KBM-7 (cell line): Measurements from ENCODE around the gene DGKH.
A peak's percentile ranks its signal among the peaks of the same experiment; 100 is the strongest.

Experiments
- DNase-seq: peaks from one replicate; pipeline ENCODE4 v3.0.0-alpha.2; 2015
- in situ Hi-C: fragments of 300-500 bp; cut with MboI; formaldehyde crosslinking; loops from 2 replicates; pipeline ENCODE4 v1.14.3; 2020; ENCODE audit warnings: low sequenced_read_pairs, low pct_unique_long_range_greater_than_20kb, mixed read lengths

DGKH gene

DNA sequence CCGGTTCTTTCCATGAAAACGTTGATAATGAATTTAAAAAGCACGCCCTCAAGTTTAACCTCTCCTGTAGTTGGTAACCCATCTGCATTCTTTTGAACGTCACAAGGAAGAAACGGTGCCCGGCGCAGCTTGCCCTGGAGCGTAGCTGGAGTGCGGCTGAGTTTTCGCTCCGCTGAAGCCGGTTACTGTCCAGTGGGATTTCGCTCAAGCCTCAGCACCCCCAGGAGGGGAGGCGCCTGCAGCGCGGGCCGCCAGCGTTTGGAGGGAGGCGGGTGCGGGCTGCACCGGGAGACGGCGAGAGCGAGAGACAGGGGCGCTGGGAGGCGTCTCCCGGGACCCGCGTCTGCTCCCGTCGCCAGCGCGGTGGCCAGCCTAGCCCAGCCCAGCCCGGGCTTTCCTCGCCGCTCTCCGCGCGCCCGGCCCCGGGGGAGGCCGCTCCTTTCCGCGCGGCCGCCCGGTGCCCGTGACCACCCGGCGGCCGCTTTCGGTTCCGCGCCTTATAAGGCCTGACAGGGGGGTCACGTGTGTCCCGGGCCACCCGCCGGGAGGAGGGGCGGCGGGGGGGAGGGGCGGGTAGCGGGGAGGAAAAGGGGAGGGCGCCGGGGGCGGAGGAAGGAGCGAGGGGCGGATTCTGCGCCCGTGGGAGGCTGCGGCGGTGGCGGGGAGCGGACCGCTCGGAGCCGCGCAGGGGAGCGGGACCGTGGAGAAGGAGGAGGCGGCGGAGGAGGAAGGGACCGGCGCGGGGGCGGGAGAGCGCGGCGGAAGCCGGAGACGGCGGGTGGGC lies 8.3 kb upstream of the DGKH start:
- peak; percentile 73 for DNase-seq
- in situ Hi-C loops, result no loop called here

DNA sequence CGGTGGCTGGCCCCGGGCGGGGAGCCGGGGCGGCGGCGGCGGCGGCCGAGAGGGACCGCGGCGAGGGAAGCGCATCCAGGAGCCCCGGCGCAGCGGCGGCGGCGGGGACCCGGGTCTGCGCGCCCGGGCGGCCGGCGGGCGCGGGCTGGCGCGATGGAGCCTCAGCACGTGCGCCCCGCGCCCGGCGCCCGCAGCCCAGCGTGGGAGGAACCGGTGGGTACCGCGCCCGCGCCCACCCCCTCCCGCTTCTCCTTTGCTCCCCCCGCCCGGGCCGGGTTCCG lies 7.8 kb upstream of the DGKH start:
- in situ Hi-C loops, result no loop called here
- no peak for DNase-seq

DNA sequence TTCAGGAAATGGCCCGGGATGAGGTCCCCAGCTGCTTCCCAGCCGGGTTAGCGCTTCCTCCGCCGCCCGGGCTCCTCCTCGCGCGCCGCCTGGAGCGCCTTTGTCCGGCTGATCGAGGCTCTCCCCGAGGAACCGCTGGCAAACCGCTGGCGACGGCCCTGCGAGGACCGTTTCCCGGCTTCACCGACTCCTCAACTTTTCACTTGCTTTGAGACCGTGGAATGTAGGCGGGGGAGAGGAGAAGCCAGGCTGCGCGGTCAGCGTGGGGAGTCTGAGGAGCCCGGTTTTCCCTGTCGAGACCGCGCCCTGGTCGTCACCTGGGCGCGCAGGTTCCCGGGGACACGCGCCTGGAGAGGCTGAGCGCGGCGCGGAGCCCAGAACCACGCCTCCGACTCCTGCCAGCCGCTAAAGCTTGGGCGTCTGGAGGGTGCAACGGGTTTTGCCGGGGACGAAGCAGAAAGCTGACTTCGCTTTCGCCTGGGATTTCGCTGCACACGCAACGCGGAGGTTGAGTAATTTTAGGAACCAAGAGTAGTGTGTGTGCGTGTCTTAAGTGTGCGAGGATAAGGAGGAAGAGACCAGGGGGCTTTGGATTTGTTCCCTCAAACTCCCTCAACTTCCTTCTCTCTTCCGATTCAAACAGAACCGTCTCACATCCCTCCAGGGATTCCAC lies 7.3 kb upstream of the DGKH start:
- in situ Hi-C loops, result no loop called here
- DNase-seq, result peak; percentile 63

DNA sequence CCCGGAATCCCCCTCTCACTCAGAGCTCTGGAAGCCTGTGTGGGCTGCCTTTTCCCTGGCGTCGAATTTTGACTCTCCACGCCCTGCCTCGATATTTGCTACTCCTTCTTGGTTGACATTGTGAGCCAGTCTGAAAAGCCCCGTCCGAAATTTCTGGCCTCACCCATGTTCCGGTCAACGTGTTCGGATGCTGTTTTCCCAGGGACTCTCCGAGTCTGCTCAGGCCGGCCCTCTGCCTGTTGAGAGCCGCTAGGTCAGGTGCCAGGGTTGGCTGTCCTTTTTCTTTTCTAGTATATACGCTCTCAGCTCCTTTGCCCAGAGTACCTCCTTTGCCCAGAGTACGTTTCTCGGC lies 6.8 kb upstream of the DGKH start:
- DNase-seq, result peak; percentile 30
- in situ Hi-C loops, result no loop called here

DNA sequence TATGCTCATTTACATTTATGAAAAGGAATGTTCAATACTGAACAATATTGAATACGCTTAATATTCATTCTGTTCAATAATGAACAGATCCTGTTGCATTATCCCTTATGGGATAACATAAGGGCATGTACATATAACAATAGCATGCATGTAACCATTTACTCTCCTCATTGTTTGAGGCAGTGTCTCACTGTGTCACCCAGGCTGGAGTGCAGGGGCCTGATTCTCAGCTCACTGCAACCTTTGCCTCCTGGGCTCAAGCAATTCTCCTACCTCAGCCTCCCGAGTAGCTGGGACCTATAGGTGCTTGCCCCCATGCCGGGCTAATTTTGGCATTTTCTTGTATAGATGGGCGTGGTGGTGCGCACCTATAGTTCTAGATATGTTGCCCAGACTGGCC lies 4.8 kb upstream of the DGKH start:
- in situ Hi-C loops, result no loop called here
- no peak for DNase-seq

DNA sequence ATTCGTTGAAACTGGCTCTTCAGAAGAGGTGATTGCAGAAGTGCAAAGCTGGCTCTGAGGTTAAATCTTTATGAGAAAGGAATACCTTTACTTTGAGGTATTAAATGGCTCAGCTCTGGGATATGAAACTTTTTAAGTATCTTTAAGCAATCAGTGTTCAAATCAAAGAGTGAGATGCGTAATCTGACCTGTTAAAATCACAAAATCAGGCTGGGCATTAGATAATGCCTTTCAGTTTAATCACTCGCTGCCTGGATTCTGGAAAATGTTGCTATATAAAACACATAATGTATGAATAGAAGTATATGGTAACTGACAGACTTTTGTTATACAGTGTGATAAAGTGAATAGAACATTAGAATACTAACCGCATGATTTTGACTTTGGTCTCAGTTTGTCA lies 2.0 kb upstream of the DGKH start:
- no peak for DNase-seq
- in situ Hi-C loops, result no loop called here

DNA sequence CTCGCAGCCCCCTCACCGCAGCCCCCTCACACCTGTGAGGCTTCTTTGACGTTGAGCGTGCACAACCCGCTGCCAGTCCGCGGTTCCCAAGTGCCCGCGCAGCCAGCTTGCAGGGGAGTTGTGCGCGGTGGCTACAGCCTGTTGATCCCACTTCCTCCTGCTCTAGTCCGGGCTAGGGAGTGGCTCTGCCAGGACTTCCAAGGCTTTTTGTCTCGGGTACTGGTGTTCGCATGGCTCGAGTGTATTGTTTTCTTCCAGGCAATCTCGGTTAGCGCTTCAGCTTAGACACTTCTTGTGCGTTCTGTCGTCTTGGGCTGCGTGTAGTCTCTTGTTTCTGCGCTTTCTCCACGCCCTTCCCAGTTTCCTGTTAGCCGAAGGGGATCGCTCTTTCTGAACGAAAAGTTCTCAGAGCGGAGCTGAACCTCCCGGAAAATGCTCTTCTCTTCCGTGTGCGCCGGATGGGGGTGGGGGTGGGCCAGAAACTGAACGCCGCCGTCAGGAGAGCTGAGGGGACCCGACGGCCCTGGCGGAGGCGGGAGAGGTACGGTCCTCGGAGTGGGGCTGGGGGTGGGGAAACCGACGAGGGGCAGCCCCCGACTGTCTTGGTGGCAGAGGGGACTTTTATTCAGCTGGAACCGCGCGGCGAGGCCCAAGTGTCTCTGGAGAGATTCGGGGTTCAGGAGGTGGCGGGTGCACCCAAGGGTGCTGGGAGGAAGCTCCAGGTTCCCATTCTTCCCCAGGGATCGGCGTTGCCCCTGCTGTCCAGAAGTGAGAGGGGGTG lies 697 bp upstream of the DGKH start:
- DNase-seq, result peak; percentile 53
- in situ Hi-C loops, result no loop called here

DNA sequence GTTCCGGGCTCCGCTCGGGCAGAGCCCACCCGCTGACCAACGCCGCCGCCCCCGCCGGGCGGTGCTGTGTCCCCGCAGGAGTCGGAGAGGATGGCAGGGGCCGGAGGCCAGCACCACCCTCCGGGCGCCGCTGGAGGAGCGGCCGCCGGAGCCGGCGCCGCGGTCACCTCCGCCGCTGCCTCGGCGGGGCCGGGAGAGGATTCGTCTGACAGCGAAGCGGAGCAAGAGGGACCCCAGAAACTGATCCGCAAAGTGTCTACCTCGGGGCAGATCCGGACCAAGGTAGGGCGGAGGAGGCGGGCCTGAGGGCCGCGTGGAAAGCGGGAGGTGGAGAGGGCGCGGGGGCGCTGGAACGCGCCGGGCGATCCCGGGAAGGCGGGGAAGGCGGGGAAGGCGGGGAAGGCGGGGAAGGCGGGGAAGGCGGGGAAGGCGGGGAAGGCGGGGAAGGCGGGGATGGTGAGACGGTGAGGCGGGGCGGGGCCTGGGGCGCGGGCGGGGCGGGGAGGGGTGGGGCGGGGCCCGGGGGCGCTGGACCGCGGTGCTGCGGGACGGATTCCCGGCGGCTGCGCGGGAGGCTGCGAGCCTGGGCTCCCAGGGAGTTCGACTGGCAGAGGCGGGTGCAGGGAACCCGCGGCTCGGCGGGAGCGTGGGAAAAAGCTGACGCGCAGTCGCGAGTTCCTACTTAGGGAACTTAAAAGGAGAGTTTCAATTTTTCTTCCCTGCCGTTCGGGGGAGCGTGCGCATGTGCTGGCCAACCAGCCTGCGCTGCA lies 421 bp downstream of the DGKH start:
- peak; percentile 73 for DNase-seq
- in situ Hi-C loops, result no loop called here

DNA sequence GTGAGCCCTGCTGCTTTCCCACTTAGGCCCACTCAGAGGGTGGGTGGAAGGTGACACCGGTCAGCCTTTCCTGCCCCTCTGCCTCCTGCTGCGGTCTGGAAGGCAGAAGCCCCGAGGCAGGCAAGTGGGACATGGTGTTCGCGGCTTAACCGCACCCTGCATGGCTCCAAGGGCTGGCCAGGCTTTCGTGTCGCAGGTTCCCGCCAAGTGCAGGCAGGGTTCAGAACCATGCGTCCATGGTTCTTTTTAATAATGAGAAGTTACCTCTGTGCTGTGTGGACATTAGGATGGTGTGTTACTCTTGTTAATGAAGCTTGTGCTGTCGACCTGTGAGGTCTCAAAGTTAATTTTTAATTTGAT lies 986 bp downstream of the DGKH start:
- no peak for DNase-seq
- in situ Hi-C loops, result no loop called here

DNA sequence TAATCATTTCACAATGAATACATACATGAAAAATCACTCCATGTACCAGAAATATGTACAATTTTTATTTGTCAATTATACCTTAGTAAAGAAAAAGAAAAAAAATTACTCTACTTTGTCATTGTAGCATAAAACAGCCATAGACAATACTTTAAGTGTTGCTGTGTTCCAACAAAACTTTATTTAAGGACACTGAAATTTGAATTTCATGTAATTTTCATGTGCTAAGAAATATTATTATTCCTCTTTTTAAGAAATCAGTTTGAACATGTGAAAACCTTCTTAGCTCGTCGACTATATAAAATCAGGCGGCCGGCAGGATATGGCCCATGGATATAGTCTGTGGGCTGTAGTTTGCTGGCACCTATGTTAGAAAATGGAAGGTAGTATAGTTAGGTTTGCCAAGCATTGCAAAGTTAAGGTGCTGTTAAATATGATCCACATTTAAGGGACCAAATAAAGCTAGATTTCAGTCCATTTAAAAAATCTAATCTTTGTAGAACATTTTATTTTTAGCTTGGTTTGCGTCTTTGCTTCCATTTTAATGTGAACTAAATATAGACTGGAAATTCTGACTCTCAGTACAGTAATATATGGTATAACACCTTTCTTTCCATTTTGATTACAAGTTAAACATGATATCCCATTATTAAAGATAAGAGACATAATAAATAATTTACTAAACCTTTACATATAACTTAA lies 6.5 kb downstream of the DGKH start:
- in situ Hi-C loops, result no loop called here
- no peak for DNase-seq

DNA sequence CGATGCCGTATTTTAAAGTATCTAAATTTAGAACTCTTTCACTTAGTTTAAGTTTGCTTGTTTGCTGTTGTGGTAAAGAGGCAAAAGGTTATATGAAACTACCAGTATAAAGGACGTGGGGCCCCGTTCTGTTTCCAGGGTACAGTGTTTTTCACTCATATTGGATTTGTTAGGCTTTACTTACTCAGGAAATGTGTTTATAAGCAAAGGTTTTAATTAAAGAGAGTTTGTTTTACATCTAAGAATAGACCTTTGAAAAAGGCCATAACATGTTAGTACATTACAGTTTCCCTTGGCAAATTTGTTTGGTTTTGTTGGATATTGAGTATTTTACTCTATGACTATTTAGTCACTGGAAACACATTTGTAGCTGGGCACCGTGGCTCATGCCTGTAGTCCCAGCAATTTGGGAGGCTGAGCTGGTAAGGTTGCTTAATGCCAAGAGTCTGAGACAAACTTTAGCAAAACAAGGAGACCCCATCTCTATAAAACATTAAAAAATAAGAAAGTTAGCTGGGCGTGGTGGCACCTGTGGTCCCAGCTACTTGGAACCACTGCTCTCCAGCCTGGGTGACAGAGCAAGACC lies 7.1 kb downstream of the DGKH start:
- DNase-seq, result no peak
- in situ Hi-C loops, result no loop called here

DNA sequence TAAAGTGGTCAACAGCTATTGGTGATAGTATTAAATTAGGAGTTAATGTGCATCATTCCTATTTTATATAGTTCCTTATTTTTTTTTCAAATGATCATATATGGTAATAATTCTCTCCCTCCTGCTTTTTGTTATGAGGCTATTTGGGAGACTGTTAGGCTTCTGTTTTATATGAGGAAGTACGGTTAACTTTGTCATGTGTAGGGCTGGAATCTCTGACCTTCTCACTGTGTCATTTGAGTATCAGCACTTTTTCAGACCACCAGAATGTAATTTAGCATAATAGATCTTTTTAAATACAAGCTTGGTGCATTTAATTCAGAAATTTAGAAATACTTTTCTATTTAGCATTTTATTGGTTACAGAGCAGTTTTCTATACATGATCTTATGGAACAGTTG lies 7.7 kb downstream of the DGKH start:
- DNase-seq, result peak; percentile 41
- in situ Hi-C loops, result no loop called here

DNA sequence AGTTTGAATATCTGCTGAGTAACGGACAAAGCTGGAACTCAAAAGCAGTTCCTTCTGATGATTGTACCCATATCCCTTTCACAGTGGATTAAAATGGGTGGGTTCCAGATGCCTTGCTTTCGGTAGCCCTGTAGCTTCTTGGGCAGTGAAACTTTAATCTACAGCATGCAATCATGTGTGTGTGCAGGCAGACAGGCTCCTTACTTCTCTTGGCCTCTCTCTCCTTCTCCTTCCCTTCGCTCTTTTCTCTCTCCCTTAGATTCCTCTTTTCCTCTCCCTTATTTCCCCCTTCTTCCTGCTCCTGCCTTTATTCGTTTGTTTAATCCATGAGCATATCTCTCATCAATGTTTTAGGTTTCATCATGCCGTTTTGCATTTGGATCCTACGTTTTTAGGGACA lies 8.1 kb downstream of the DGKH start:
- no peak for DNase-seq
- in situ Hi-C loops, result no loop called here

DNA sequence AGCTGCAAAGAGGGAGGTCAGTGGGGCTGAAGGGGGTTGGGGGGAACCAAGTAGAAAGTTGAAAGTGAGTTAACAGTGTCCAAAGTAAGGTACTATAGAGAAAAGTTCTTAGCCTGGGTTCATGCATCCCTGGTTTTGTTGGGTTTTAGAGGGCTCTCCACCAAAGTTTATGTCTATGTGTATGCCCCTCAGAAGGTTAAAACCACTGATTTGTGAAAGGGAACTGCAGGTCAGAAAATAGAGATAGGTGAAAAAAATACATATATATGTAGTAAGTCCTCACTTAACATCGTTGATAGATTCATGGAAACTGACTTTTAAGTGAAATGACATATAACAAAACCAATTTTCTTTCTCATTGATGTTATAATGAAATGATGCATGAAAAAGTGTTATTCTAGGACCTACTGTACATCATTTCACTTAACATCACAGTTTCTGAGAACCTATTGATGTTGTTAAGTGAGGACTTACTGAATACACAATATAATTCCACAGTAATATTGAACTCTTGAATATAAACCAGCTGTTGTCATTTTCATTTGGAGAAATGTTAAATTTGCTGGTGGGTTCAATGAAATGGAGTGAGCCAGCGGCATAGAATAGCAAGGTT lies 9.6 kb downstream of the DGKH start:
- no peak for DNase-seq
- in situ Hi-C loops, result no loop called here

DNA sequence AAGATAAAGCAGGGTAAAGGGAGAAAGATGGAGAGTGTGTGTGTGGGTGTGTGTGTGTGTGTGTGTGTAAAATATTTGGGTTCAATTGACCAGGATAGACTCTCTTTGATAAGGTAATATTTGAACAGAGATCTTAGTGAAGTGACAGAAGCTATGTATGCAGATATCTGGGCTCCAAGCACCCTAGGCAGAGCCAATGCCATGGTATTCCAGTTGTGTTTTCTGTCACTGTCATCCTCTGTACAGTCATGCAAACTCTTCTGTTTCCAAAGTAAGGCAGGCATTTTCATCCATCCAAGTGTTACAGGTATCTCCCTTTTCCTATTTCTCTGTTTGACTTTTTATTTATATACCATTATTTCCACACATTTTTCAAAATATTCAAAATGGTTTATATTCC lies 13.5 kb downstream of the DGKH start:
- in situ Hi-C loops, result no loop called here
- DNase-seq, result no peak

DNA sequence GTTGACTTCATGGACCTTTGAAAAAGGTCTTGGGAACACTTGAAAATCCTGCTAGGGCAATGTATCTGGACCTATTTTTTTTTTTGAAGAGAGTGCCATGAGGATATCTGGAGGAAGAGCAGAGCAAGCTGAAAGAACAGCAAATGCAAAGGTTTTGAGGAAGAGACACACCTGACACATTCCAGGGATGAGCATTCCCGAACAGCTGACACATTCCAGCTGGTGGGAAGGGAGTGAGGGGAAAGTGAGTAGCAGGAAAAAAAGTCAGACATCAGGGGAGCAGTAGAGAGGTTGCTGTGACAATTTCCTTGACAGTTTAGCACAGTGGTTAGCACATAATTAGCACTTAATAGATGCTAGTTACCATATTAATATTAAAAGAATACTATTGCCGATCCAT lies 14.7 kb downstream of the DGKH start:
- DNase-seq, result no peak
- in situ Hi-C loops, result no loop called here

DNA sequence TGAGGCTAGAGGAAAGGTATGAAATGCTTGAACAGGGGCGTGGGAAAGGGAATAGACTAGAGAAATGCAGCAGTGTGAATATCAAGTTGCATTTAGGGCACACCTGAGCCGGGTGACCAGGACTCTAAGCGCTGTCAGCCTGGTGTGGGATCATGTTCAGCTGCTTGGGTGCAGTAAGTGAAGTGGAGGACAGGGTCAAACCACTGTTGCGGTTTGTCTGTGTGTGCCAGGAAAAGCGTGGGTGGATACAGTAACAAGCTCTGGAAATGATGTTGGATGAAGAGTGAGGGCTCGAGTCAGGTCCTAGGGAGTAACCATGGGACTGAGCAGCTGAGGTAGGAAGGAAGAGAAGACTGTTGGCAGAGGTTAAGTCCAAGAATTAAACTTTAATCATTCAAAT lies 15.8 kb downstream of the DGKH start:
- no peak for DNase-seq
- in situ Hi-C loops, result no loop called here

DNA sequence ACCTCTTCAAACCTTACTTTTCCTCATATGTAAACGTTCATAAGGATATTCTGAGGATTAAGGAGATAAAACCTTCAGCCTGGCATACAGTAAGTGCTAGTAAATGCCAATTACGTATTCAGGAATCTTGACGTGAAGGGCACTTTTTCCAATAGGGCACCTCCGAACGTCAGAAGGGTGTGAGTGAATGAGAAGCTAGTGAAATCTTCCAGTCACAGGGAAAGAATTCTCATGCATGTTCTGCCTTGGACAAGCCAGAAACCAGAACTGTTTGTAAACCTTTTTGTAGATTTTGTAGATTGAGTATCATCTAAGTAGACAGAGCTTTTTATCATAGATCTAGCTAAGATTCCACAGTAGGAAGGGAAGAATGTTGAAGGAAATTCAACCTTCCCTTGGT lies 16.5 kb downstream of the DGKH start:
- in situ Hi-C loops, result no loop called here
- no peak for DNase-seq

DNA sequence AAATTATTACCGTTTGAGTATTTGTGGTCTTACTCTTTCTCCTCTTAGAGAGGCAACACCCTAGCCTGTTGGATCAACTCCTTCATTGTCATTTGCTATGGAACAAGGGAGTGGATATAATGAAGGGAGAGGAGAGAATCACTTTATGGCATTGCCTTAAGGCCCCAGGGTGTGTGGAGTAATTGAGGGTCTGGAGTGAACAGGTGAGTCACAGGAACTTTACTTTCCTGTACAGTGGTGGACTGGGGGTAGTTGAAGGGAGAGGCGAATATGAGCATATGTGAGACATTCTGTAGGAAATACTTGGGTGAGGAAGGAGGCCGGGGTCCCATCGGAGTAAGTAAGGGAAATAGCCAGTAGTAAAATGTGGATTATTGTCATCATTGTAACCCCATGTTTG lies 17.0 kb downstream of the DGKH start:
- DNase-seq, result no peak
- in situ Hi-C loops, result no loop called here
